ENCODE results near the gene SELENOS. TPM values are rescaled to one million over a fixed set of nuclear protein-coding genes. Genes with fewer than 3 reads are reported as not detected.

The SELENOS gene
- total RNA-seq, 1 donor from 2014 or later = 48.9 TPM

DNA sequence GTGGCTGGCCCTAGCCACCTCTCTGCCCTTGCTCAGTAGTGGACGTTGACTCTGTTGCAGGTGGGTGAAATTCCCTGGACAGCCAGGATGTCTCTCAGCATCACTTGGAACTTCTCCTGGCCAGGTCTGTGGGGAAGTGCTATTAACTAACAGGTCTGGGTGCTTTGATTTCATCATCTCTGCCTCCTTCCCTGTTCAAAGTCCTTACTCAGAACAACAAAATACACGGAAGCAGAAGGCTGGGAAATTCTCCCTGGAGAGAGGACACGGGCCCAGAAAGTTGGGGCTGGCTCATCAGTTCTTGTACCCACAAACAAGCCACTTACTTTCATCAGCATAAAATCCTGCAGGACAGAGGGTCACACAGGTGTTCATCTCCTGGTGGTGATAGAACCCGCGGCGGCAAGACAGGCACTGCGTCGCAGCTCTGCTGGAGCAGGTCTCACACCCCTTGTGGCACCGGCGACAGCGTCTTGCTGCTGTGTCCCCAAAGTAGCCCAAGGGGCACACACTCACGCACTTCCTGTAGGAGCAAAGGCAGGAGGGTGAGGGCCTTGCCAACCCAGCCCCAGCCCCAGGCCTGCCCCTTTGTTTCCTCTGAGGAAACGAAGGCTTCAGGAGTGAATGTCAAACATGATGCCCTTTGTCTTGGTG, 47.4 kb upstream of the SELENOS start:
- peaks cover 29% of the 10 kb centered on the region for H3K27me3 Mint-ChIP-seq (ENCODE audit: unreplicated experiment)
- H3K36me3 Mint-ChIP-seq (ENCODE audit: low read depth, unreplicated experiment) = no peaks in the 10 kb centered on the region
- TF ChIP-seq CTCF (IDR thresholded peaks at IDR 0.05; ENCODE audit: unreplicated experiment) = no peak
- no peaks in the 10 kb centered on the region for H3K9me3 Mint-ChIP-seq (ENCODE audit: unreplicated experiment)
- H3K4me3 Mint-ChIP-seq (ENCODE audit: unreplicated experiment) = no peak overlapping the region
- DNase-seq (ENCODE audit: low spot score) = no peak
- peaks cover 2% of the 10 kb centered on the region for H3K4me1 Mint-ChIP-seq (ENCODE audit: unreplicated experiment)
- H3K27ac Mint-ChIP-seq (ENCODE audit: unreplicated experiment) = no peak overlapping the region

- Mint-ChIP-seq H3K4me3 (ENCODE audit: unreplicated experiment) (no peak overlapping the region), H3K9me3 (ENCODE audit: unreplicated experiment) (no peaks in the 10 kb centered on the region), H3K4me1 (ENCODE audit: unreplicated experiment) (peaks cover 2% of the 10 kb centered on the region), H3K27me3 (ENCODE audit: unreplicated experiment) (peaks cover 23% of the 10 kb centered on the region), H3K36me3 (ENCODE audit: low read depth, unreplicated experiment) (no peaks in the 10 kb centered on the region), H3K27ac (ENCODE audit: unreplicated experiment) (no peak overlapping the region)
- TF ChIP-seq CTCF (IDR thresholded peaks at IDR 0.05; ENCODE audit: unreplicated experiment) = no peak
- no peak for DNase-seq (ENCODE audit: low spot score)
These were observed 46.7 kb upstream of the SELENOS start for GRCh38 chr15:101323793-101324523.

- H3K27me3 Mint-ChIP-seq (ENCODE audit: unreplicated experiment) = peaks cover 17% of the 10 kb centered on the region
- H3K4me1 Mint-ChIP-seq (ENCODE audit: unreplicated experiment) = peaks cover 2% of the 10 kb centered on the region
These were observed 45.7 kb upstream of the SELENOS start for GRCh38 chr15:101322854-101323477.

DNA sequence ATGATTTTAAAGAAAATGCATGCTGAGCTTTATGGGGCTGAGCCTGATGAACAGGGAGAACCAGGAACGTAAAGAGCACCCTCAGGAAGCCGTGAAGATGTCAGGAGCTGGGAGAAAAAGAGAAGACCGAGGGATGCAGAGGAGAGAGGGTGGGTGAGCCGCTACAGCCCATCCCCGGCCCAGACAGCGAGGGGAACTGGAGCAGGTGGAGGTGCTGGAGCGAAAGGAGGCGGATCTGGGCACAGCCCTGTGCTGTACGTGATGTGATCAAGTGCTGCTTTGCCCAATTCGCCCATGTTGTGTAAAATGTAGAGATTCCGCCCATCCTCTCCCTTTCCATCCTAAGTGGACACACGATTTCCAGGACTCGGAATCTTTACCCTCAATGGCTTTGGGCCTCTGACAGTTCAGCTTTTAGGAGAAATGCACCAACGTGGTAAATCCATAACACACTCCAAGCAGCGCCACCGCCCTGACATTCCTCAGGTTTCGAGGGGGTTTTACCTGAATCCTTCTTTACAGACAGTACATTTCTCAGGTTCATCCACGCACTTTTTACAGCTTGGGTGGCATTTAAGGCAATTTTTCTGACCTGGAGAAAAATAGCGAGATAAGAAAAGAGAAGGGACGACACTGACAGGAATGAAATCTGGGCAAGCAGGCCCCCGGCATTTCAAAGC, 44.9 kb upstream of the SELENOS start:
- no peak for TF ChIP-seq CTCF (IDR thresholded peaks at IDR 0.05; ENCODE audit: unreplicated experiment)
- Mint-ChIP-seq H3K4me1 (ENCODE audit: unreplicated experiment) (peaks cover 2% of the 10 kb centered on the region), H3K36me3 (ENCODE audit: low read depth, unreplicated experiment) (no peaks in the 10 kb centered on the region), H3K27me3 (ENCODE audit: unreplicated experiment) (peaks cover 15% of the 10 kb centered on the region), H3K27ac (ENCODE audit: unreplicated experiment) (no peak overlapping the region), H3K9me3 (ENCODE audit: unreplicated experiment) (no peaks in the 10 kb centered on the region), H3K4me3 (ENCODE audit: unreplicated experiment) (no peak overlapping the region)
- no peak for DNase-seq (ENCODE audit: low spot score)

More at GRCh38 chr15:101322854-101323477, 45.7 kb upstream of the SELENOS start:
- no peak overlapping the region for H3K27ac Mint-ChIP-seq (ENCODE audit: unreplicated experiment)
- no peak for TF ChIP-seq CTCF (IDR thresholded peaks at IDR 0.05; ENCODE audit: unreplicated experiment)
- DNase-seq (ENCODE audit: low spot score) = no peak
- H3K9me3 Mint-ChIP-seq (ENCODE audit: unreplicated experiment) = no peaks in the 10 kb centered on the region
- no peaks in the 10 kb centered on the region for H3K36me3 Mint-ChIP-seq (ENCODE audit: low read depth, unreplicated experiment)
- no peak overlapping the region for H3K4me3 Mint-ChIP-seq (ENCODE audit: unreplicated experiment)

Measured in endothelial cell (in vitro differentiated cells).